Activated CD4-positive, alpha-beta T cell treated with anti-CD3 and anti-CD28 coated beads, Interleukin-2, Interleukin-4, amounts not matched to agents 100 ng/mL and 50 ng/mL, durations not matched to agents 16 hours and 8 hours (primary cell): ENCODE measurements around the gene RILP.

Experiments
- DNase-seq: peaks from one replicate; pipeline ENCODE4 v3.0.0-alpha.2; 2020; ENCODE audit warnings: low spot score

The RILP gene

GRCh38 chr17:1604831-1605528 lies 44.7 kb downstream of the RILP start:
- DNase-seq, result no peak

GRCh38 chr17:1601571-1601970 lies 48.1 kb downstream of the RILP start:
- no peak for DNase-seq

GRCh38 chr17:1598399-1599095 lies 51.1 kb downstream of the RILP start:
- DNase-seq, result no peak

- no peak for DNase-seq
These were observed 51.8 kb downstream of the RILP start for GRCh38 chr17:1597861-1598342.
